ENCODE measurements around the gene KCMF1. TPM values are rescaled to one million over a fixed set of nuclear protein-coding genes. Genes with fewer than 3 reads are reported as not detected.

Gene KCMF1
- polyA plus RNA-seq, 3 donors: 22.5 to 52.9 (median 28.5) TPM

- H3K36me3 Mint-ChIP-seq: peaks cover 10 to 12% of the 10 kb centered on the region in 2 donors
- peak overlapping the region in 5 of 7 donors; percentile 6 to 84 (median 38) for H3K27ac Mint-ChIP-seq
- TF ChIP-seq, protein P1, sequence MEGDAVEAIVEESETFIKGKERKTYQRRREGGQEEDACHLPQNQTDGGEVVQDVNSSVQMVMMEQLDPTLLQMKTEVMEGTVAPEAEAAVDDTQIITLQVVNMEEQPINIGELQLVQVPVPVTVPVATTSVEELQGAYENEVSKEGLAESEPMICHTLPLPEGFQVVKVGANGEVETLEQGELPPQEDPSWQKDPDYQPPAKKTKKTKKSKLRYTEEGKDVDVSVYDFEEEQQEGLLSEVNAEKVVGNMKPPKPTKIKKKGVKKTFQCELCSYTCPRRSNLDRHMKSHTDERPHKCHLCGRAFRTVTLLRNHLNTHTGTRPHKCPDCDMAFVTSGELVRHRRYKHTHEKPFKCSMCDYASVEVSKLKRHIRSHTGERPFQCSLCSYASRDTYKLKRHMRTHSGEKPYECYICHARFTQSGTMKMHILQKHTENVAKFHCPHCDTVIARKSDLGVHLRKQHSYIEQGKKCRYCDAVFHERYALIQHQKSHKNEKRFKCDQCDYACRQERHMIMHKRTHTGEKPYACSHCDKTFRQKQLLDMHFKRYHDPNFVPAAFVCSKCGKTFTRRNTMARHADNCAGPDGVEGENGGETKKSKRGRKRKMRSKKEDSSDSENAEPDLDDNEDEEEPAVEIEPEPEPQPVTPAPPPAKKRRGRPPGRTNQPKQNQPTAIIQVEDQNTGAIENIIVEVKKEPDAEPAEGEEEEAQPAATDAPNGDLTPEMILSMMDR (IDR thresholded peaks at IDR 0.05): no peak
- H3K27ac ChIP-seq (ENCODE audit: low read depth in 1 of 2, low read length in 2 of 2): peak overlapping the region in 1 of 2 donors; percentile 27
- H3K4me3 ChIP-seq (replicated peaks in 1 of 3; ENCODE audit: low read depth in 2 of 3, low read length in 3 of 3): no peak overlapping the region
- peaks cover 0 to 1% (median 0%) of the 10 kb centered on the region in 3 donors for H3K27me3 Mint-ChIP-seq (ENCODE audit: low read depth in 3 of 3)
- intact Hi-C loops (cut with micrococcal nuclease): no loop called here
- no peak overlapping the region for H2AFZ ChIP-seq (ENCODE audit: insufficient read depth, low read depth, low read length, poor library complexity, severe bottlenecking)
- peaks cover 96% of the 10 kb centered on the region for H3K79me2 ChIP-seq (ENCODE audit: insufficient read depth, low read length)
- no peaks in the 10 kb centered on the region for H3K9me3 ChIP-seq (replicated peaks in 1 of 2; ENCODE audit: control insufficient read depth in 1 of 2, insufficient read depth in 1 of 2, low read length in 2 of 2)
- peaks cover 53 to 70% of the 10 kb centered on the region in 2 donors for H3K4me1 ChIP-seq (ENCODE audit: control insufficient read depth in 1 of 2, insufficient read depth in 2 of 2, low read length in 2 of 2)
- peaks cover 0 to 7% (median 0%) of the 10 kb centered on the region in 7 donors for H3K9me3 Mint-ChIP-seq
- no peak overlapping the region for H3K4me3 Mint-ChIP-seq
- peaks cover 89% of the 10 kb centered on the region for H4K20me1 ChIP-seq (ENCODE audit: insufficient read depth, low read length)
- no peak overlapping the region for H3K4me2 ChIP-seq (replicated peaks; ENCODE audit: extremely low read depth, low read length, poor library complexity, severe bottlenecking)
- H3K9ac ChIP-seq (ENCODE audit: insufficient read depth, low read length, poor library complexity, severe bottlenecking): no peak overlapping the region
- no CpG with 5 or more reads among the region's 1 CpG for WGBS (ENCODE audit: insufficient coverage)
- H3K27me3 ChIP-seq (ENCODE audit: control insufficient read depth in 2 of 2, insufficient read depth in 2 of 2, low read length in 2 of 2): no peaks in the 10 kb centered on the region
- H3K4me1 Mint-ChIP-seq: peaks cover 80% of the 10 kb centered on the region
- DNase-seq: peak; percentile 21 to 65 (median 47)
- peaks cover 0 to 1% of the 10 kb centered on the region in 2 donors for H3K36me3 ChIP-seq (replicated peaks in 1 of 2; ENCODE audit: control insufficient read depth in 1 of 2, insufficient read depth in 2 of 2, low read length in 2 of 2)
These were observed 41.9 kb downstream of the KCMF1 start for GRCh38 chr2:85012855-85013254.

DNA sequence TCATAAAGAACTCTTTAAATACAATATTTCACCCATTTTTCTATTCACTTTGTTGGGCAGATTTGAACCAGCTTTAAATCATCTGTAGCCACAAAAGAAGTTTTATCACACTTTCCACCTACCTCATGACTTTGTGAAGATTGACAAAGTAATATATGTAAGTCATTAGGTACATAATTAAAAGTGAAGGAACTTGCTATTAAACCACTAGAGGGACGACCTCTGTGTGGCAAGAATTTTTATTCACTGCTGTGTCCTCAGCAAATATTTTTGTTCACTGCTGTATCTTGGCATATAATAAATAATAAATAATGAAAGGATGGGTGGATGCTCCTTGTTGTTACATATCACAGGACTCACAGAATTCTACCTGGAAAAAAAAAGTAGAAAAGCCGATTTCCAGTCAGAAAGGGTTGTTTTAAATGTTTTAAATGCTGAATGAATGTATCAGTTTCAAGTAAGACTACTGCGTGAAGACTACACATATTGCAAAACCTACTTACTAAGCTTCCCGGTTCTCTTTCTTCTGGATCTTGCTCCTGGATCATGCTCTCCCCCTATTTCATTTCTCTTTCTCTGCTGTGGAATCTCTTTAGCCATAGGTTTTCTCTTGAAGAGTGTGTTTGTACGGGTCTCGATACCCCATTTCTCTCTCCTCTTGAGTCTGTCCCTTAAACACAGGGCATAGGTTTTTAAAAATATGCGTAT, 44.8 kb downstream of the KCMF1 start:
- peaks cover 96% of the 10 kb centered on the region for H4K20me1 ChIP-seq (ENCODE audit: insufficient read depth, low read length)
- Mint-ChIP-seq H3K4me3 (no peak overlapping the region), H3K27ac (peak overlapping the region; percentile 20 to 86 (median 82)), H3K9me3 (peaks cover 0 to 2% (median 0%) of the 10 kb centered on the region in 7 donors), H3K27me3 (ENCODE audit: low read depth in 3 of 3) (peaks cover 0 to 1% (median 0%) of the 10 kb centered on the region in 3 donors), H3K36me3 (peaks cover 6 to 7% of the 10 kb centered on the region in 2 donors), H3K4me1 (peaks cover 64% of the 10 kb centered on the region)
- H3K9ac ChIP-seq (ENCODE audit: insufficient read depth, low read length, poor library complexity, severe bottlenecking): no peak overlapping the region
- H3K36me3 ChIP-seq (replicated peaks in 1 of 2; ENCODE audit: control insufficient read depth in 1 of 2, insufficient read depth in 2 of 2, low read length in 2 of 2): no peaks in the 10 kb centered on the region
- H2AFZ ChIP-seq (ENCODE audit: insufficient read depth, low read depth, low read length, poor library complexity, severe bottlenecking): no peak overlapping the region
- no peak overlapping the region for H3K4me3 ChIP-seq (replicated peaks in 1 of 3; ENCODE audit: low read depth in 2 of 3, low read length in 3 of 3)
- TF ChIP-seq, protein P1 (IDR thresholded peaks at IDR 0.05): peak; percentile 26
- H3K27ac ChIP-seq (ENCODE audit: low read depth in 1 of 2, low read length in 2 of 2): peak overlapping the region in 1 of 2 donors; percentile 52
- H3K4me2 ChIP-seq (replicated peaks; ENCODE audit: extremely low read depth, low read length, poor library complexity, severe bottlenecking): no peak overlapping the region
- intact Hi-C loops (cut with micrococcal nuclease): no loop called here
- H3K9me3 ChIP-seq (replicated peaks in 1 of 2; ENCODE audit: control insufficient read depth in 1 of 2, insufficient read depth in 1 of 2, low read length in 2 of 2): no peaks in the 10 kb centered on the region
- no CpG with 5 or more reads among the region's 7 CpGs for WGBS (ENCODE audit: insufficient coverage)
- peaks cover 36 to 52% of the 10 kb centered on the region in 2 donors for H3K4me1 ChIP-seq (ENCODE audit: control insufficient read depth in 1 of 2, insufficient read depth in 2 of 2, low read length in 2 of 2)
- peak in 1 of 3 donors; percentile 20 for DNase-seq
- no peaks in the 10 kb centered on the region for H3K27me3 ChIP-seq (ENCODE audit: control insufficient read depth in 2 of 2, insufficient read depth in 2 of 2, low read length in 2 of 2)
- H3K79me2 ChIP-seq (ENCODE audit: insufficient read depth, low read length): peaks cover 98% of the 10 kb centered on the region
